Measurements from ENCODE around the gene LRRFIP1. TPM values are rescaled to one million over a fixed set of nuclear protein-coding genes. Genes with fewer than 3 reads are reported as not detected.

Gene LRRFIP1
- polyA plus RNA-seq, 1 donor (not counting 4 experiments of a cell fraction or from before 2014, with no cell fraction given) = 115 TPM

DNA sequence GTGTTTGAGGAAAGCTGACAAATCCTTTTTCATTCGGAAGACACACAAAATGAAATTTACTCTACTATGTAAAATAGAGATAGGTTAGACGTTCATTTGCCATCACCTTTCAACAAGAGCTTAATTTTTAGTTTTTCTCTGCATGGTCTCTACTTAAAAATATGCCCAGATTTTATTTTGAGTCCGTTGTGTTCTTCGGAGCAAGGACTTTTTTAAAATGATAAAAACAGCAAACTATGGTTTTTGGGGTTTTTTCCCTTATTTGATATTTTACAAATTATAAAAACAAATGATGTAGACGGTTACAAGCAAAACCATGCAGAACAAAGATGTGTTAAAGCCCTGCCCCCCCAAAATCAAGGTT is 117.8 kb downstream of the LRRFIP1 start:
- H3K27ac ChIP-seq (ENCODE audit: control insufficient read depth, insufficient read depth, low read length) = no peak overlapping the region
- H3K79me2 ChIP-seq (ENCODE audit: control insufficient read depth, insufficient read depth, low read length) = peaks cover 56% of the 10 kb centered on the region
- H3K4me3 ChIP-seq (ENCODE audit: control insufficient read depth in 2 of 3, extremely low read depth in 1 of 3, insufficient read depth in 2 of 3, low read depth in 1 of 3, low read length in 3 of 3) = no peak overlapping the region
- peaks cover 21% of the 10 kb centered on the region for H4K20me1 ChIP-seq (ENCODE audit: control insufficient read depth, extremely low read depth, insufficient read depth, low read length)
- H3K4me2 ChIP-seq (ENCODE audit: control insufficient read depth, extremely low read depth, insufficient read depth, low read depth, low read length) = no peak overlapping the region
- peaks cover 18 to 21% of the 10 kb centered on the region in 2 experiments for H3K36me3 ChIP-seq (ENCODE audit: control insufficient read depth in 2 of 2, extremely low read depth in 1 of 2, insufficient read depth in 2 of 2, low read length in 2 of 2)
- dilution Hi-C loops (cut with MboI; ENCODE audit: extremely low pct_ligation_motif_present, low sequenced_read_pairs) = no loop called here
- H2AFZ ChIP-seq (ENCODE audit: control insufficient read depth, low read length) = no peak overlapping the region
- no peaks in the 10 kb centered on the region for H3K27me3 ChIP-seq (ENCODE audit: control insufficient read depth, extremely low read depth, insufficient read depth, low read length)
- no peaks in the 10 kb centered on the region for H3K9me1 ChIP-seq (ENCODE audit: control insufficient read depth, extremely low read depth, insufficient read depth, low read length)
- H3K9me3 ChIP-seq (ENCODE audit: control insufficient read depth, low read depth, low read length) = no peaks in the 10 kb centered on the region
- H3K9ac ChIP-seq (ENCODE audit: control insufficient read depth, extremely low read depth, insufficient read depth, low read length) = no peak overlapping the region
- FAIRE-seq (no peak), DNase-seq (ENCODE audit: low read depth, low spot score) (no peak)
- no peak for TF ChIP-seq EZH2 (IDR thresholded peaks at IDR 0.05; ENCODE audit: low read length)
- TF ChIP-seq, protein P1, sequence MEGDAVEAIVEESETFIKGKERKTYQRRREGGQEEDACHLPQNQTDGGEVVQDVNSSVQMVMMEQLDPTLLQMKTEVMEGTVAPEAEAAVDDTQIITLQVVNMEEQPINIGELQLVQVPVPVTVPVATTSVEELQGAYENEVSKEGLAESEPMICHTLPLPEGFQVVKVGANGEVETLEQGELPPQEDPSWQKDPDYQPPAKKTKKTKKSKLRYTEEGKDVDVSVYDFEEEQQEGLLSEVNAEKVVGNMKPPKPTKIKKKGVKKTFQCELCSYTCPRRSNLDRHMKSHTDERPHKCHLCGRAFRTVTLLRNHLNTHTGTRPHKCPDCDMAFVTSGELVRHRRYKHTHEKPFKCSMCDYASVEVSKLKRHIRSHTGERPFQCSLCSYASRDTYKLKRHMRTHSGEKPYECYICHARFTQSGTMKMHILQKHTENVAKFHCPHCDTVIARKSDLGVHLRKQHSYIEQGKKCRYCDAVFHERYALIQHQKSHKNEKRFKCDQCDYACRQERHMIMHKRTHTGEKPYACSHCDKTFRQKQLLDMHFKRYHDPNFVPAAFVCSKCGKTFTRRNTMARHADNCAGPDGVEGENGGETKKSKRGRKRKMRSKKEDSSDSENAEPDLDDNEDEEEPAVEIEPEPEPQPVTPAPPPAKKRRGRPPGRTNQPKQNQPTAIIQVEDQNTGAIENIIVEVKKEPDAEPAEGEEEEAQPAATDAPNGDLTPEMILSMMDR (optimal IDR thresholded peaks at IDR 0.05 in 1 of 3, IDR thresholded peaks at IDR 0.05 in 1 of 3, conservative IDR thresholded peaks at IDR 0.05 in 1 of 3; ENCODE audit: extremely low read depth in 1 of 3, insufficient read depth in 2 of 3, low read length in 3 of 3) = no peak
- peaks cover 7% of the 10 kb centered on the region for H3K4me1 ChIP-seq (ENCODE audit: control insufficient read depth, extremely low read depth, insufficient read depth, low read length)

DNA sequence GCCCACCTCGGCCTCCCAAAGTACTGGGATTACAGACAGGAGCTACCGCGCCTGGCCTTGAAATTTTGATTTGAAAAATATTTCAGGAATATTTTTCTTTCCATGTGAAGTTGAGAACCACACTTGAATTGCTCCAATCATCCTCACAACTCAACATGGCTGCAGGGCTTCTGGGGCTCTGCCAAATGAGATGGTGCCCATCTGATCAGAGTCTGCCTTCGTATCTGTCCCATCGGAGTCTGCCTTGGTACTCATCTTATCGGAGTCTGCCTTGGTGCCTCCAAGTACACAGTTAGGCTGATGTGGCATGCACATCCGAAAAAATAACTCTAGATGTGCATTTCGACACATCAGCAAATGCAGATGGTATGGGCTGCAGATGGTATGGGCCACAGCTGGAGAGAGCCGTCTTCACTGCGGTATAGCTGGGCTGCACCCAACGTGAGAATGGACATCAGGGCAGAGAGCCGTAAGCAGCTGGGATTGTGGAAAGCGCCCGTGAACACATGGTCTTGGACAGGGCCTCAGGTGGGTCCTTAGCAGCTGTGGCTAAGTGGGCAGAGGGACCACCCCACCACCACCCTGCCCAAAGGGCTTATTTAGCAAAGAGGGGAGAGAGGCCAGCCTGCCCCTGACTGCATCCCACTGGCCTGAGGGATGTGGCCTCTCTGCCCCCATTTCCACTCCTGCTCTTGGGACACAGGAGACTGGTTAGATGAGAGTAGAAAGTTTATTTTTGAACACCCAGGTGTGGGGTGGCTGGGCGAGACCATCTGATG is 119.1 kb downstream of the LRRFIP1 start:
- Histone ChIP-seq H3K4me3 (ENCODE audit: control insufficient read depth in 2 of 3, extremely low read depth in 1 of 3, insufficient read depth in 2 of 3, low read depth in 1 of 3, low read length in 3 of 3) (no peak overlapping the region), H3K9me1 (ENCODE audit: control insufficient read depth, extremely low read depth, insufficient read depth, low read length) (no peaks in the 10 kb centered on the region), H4K20me1 (ENCODE audit: control insufficient read depth, extremely low read depth, insufficient read depth, low read length) (peaks cover 21% of the 10 kb centered on the region), H3K4me2 (ENCODE audit: control insufficient read depth, extremely low read depth, insufficient read depth, low read depth, low read length) (no peak overlapping the region), H3K27ac (ENCODE audit: control insufficient read depth, insufficient read depth, low read length) (no peak overlapping the region), H3K36me3 (ENCODE audit: control insufficient read depth in 2 of 2, extremely low read depth in 1 of 2, insufficient read depth in 2 of 2, low read length in 2 of 2) (peaks cover 17 to 28% of the 10 kb centered on the region in 2 experiments), H2AFZ (ENCODE audit: control insufficient read depth, low read length) (no peak overlapping the region), H3K4me1 (ENCODE audit: control insufficient read depth, extremely low read depth, insufficient read depth, low read length) (peaks cover 7% of the 10 kb centered on the region), H3K79me2 (ENCODE audit: control insufficient read depth, insufficient read depth, low read length) (peaks cover 45% of the 10 kb centered on the region), H3K9me3 (ENCODE audit: control insufficient read depth, low read depth, low read length) (no peaks in the 10 kb centered on the region), H3K9ac (ENCODE audit: control insufficient read depth, extremely low read depth, insufficient read depth, low read length) (no peak overlapping the region), H3K27me3 (ENCODE audit: control insufficient read depth, extremely low read depth, insufficient read depth, low read length) (no peaks in the 10 kb centered on the region)
- DNase-seq (ENCODE audit: low read depth, low spot score) = no peak
- TF ChIP-seq, protein P1 (optimal IDR thresholded peaks at IDR 0.05 in 1 of 3, IDR thresholded peaks at IDR 0.05 in 1 of 3, conservative IDR thresholded peaks at IDR 0.05 in 1 of 3; ENCODE audit: extremely low read depth in 1 of 3, insufficient read depth in 2 of 3, low read length in 3 of 3) = no peak
- TF ChIP-seq EZH2 (IDR thresholded peaks at IDR 0.05; ENCODE audit: low read length) = no peak
- FAIRE-seq = no peak
- dilution Hi-C loops (cut with MboI; ENCODE audit: extremely low pct_ligation_motif_present, low sequenced_read_pairs) = no loop called here
